GM12878 (cell line): ENCODE data around the gene ECT2L.

Source experiments
- EGR1 ChIP-seq, 2 experiments: IDR thresholded peaks; 1 replicate in 1 of 2; 2 replicates in 1 of 2; pipeline ENCODE4 v1.6.1; 2011 to 2012; ENCODE audit warnings: low read depth in 2 of 2, low read length in 2 of 2, borderline replicate concordance in 1 of 2, mild to moderate bottlenecking in 1 of 2, moderate library complexity in 1 of 2
- MTA2 ChIP-seq: fragments of 450-650 bp; IDR thresholded peaks from 2 replicates; pipeline ENCODE4 v1.6.1; 2016; ENCODE audit warnings: low read depth, mild to moderate bottlenecking, moderate library complexity
- PAX5 ChIP-seq: IDR thresholded peaks from 2 replicates; pipeline ENCODE4 v1.6.1; 2011; ENCODE audit warnings: low read depth, low read length, borderline replicate concordance
- POLR2A ChIP-seq: IDR thresholded peaks from 2 replicates; pipeline ENCODE4 v1.6.1; 2011; ENCODE audit warnings: low read depth, mild to moderate bottlenecking, low read length
- POLR2AphosphoS2 ChIP-seq: IDR thresholded peaks from 2 replicates; pipeline ENCODE4 v1.6.1; 2011; ENCODE audit warnings: low read depth, mild to moderate bottlenecking, low read length, improper control_type of control experiment, moderate library complexity
- POLR2AphosphoS5 ChIP-seq: IDR thresholded peaks from 2 replicates; pipeline ENCODE4 v1.6.1; 2011; ENCODE audit warnings: mild to moderate bottlenecking, low read length, inconsistent platforms
- SMARCA5 ChIP-seq: fragments of 450-650 bp; IDR thresholded peaks from 2 replicates; pipeline ENCODE4 v1.6.1; 2017; ENCODE audit warnings: mild to moderate bottlenecking
- ZZZ3 ChIP-seq: IDR thresholded peaks from 2 replicates; pipeline ENCODE4 v1.6.1; 2011; ENCODE audit warnings: low read depth; ENCODE audit not compliant: control insufficient read depth, insufficient read length
- TF ChIP-seq, protein P1 (sequence below), 3 experiments: IDR thresholded peaks in 2 of 3; conservative IDR thresholded peaks in 1 of 3; 2 replicates each; pipeline ENCODE4 v1.5.1; 2011; ENCODE audit warnings: low read depth in 3 of 3, low read length in 3 of 3, mild to moderate bottlenecking in 3 of 3, control low read depth in 2 of 3, moderate library complexity in 2 of 3, inconsistent platforms in 1 of 3, mixed read lengths in 1 of 3; ENCODE audit not compliant: control insufficient read depth in 2 of 3, insufficient read depth in 1 of 3; ENCODE audit errors: extremely low read depth in 1 of 3
- TF ChIP-seq, protein P2 (sequence below): fragments of 450-650 bp; IDR thresholded peaks from 2 replicates; pipeline ENCODE4 v1.6.1; 2017; ENCODE audit warnings: mild to moderate bottlenecking
- TF ChIP-seq, protein P3 (sequence below): IDR thresholded peaks from 2 replicates; pipeline ENCODE4 v1.6.1; 2011; ENCODE audit warnings: low read depth, low read length, improper control_type of control experiment, borderline replicate concordance

DNA sequence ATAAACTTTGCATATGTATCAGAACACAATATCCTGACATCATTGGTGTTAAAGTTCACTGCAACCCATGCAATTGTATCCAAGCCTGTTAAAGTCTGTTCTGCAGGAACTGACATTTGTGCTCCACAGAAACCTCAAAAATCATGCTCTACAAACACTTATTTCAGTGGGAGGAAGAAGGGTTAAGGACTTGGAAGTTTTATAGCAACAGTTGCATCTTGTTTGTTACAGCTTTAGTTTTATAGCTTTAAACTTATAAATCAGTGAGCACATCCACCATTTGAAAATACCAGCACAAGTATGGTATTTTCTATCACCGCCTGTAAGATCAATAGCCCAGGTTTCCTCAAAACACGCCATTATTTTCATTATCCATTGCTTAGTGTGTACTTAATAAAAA is 884 bp downstream of the ECT2L start:
- no peak for TF ChIP-seq POLR2AphosphoS5
- TF ChIP-seq, protein P1, sequence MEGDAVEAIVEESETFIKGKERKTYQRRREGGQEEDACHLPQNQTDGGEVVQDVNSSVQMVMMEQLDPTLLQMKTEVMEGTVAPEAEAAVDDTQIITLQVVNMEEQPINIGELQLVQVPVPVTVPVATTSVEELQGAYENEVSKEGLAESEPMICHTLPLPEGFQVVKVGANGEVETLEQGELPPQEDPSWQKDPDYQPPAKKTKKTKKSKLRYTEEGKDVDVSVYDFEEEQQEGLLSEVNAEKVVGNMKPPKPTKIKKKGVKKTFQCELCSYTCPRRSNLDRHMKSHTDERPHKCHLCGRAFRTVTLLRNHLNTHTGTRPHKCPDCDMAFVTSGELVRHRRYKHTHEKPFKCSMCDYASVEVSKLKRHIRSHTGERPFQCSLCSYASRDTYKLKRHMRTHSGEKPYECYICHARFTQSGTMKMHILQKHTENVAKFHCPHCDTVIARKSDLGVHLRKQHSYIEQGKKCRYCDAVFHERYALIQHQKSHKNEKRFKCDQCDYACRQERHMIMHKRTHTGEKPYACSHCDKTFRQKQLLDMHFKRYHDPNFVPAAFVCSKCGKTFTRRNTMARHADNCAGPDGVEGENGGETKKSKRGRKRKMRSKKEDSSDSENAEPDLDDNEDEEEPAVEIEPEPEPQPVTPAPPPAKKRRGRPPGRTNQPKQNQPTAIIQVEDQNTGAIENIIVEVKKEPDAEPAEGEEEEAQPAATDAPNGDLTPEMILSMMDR (IDR thresholded peaks at IDR 0.05 in 2 of 3, conservative IDR thresholded peaks at IDR 0.05 in 1 of 3; ENCODE audit: control insufficient read depth in 2 of 3, extremely low read depth in 1 of 3, insufficient read depth in 1 of 3, low read depth in 3 of 3, low read length in 3 of 3) = no peak
- TF ChIP-seq SMARCA5 = no peak
- TF ChIP-seq POLR2AphosphoS2 = no peak
- TF ChIP-seq, protein P2, sequence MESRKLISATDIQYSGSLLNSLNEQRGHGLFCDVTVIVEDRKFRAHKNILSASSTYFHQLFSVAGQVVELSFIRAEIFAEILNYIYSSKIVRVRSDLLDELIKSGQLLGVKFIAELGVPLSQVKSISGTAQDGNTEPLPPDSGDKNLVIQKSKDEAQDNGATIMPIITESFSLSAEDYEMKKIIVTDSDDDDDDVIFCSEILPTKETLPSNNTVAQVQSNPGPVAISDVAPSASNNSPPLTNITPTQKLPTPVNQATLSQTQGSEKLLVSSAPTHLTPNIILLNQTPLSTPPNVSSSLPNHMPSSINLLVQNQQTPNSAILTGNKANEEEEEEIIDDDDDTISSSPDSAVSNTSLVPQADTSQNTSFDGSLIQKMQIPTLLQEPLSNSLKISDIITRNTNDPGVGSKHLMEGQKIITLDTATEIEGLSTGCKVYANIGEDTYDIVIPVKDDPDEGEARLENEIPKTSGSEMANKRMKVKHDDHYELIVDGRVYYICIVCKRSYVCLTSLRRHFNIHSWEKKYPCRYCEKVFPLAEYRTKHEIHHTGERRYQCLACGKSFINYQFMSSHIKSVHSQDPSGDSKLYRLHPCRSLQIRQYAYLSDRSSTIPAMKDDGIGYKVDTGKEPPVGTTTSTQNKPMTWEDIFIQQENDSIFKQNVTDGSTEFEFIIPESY = no peak
- TF ChIP-seq MTA2 = no peak
- TF ChIP-seq, protein P3, sequence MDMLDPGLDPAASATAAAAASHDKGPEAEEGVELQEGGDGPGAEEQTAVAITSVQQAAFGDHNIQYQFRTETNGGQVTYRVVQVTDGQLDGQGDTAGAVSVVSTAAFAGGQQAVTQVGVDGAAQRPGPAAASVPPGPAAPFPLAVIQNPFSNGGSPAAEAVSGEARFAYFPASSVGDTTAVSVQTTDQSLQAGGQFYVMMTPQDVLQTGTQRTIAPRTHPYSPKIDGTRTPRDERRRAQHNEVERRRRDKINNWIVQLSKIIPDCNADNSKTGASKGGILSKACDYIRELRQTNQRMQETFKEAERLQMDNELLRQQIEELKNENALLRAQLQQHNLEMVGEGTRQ = no peak
- no peak for TF ChIP-seq ZZZ3
- TF ChIP-seq PAX5 = no peak
- TF ChIP-seq EGR1 (IDR thresholded peaks at IDR 0.05; ENCODE audit: borderline replicate concordance in 1 of 2, low read depth in 2 of 2, low read length in 2 of 2) = no peak
- no peak for TF ChIP-seq POLR2A
